Activated CD4-positive, alpha-beta T cell treated with anti-CD3 and anti-CD28 coated beads for 1 hour (primary cell): ENCODE measurements around the gene FKBP15.
A peak's percentile ranks its signal among the peaks of the same experiment; 100 is the strongest.
"Not testable (repeated sequence)": the region's sequence is repeated elsewhere in the genome, so short reads cannot be mapped to it uniquely, and the experiment has no call there.

Experiments used
- DNase-seq: peaks from one replicate; pipeline ENCODE4 v3.0.0-alpha.2; 2020

FKBP15 gene

GRCh38 chr9:113221003-113221799, at the start of gene FKBP15, which contains the start of gene SLC31A1:
Gene FKBP15, minus strand, starts transcription at chr9:113221277. Its CDS starts 34 bp downstream, at chr9:113221243.
Gene SLC31A1, plus strand, starts transcription at chr9:113221544. Its CDS starts 34,605 bp downstream, at chr9:113256149.
- DNase-seq, result peak; percentile 94

- no peak for DNase-seq
Observed at GRCh38 chr9:113269871-113270270, 48.8 kb upstream of the FKBP15 start.

- no peak for DNase-seq
Observed at GRCh38 chr9:113269355-113269754, 48.3 kb upstream of the FKBP15 start.

- no peak for DNase-seq
Observed at GRCh38 chr9:113267911-113268566, 47.0 kb upstream of the FKBP15 start.

- DNase-seq, result no peak
Observed at GRCh38 chr9:113266174-113266573, 45.1 kb upstream of the FKBP15 start.

GRCh38 chr9:113261917-113262671, 41.0 kb upstream of the FKBP15 start:
- no peak for DNase-seq

- no peak for DNase-seq
Observed at GRCh38 chr9:113258282-113258681, 37.2 kb upstream of the FKBP15 start.

- no peak for DNase-seq
Observed at GRCh38 chr9:113257863-113258262, 36.8 kb upstream of the FKBP15 start.

GRCh38 chr9:113255438-113255837, 34.4 kb upstream of the FKBP15 start:
- no peak for DNase-seq

GRCh38 chr9:113254991-113255390, 33.9 kb upstream of the FKBP15 start:
- no peak for DNase-seq

GRCh38 chr9:113250807-113251206, 29.7 kb upstream of the FKBP15 start:
- DNase-seq, result no peak

- DNase-seq, result not testable (repeated sequence)
Observed at GRCh38 chr9:113249661-113250060, 28.6 kb upstream of the FKBP15 start.

- DNase-seq, result no peak
Observed at GRCh38 chr9:113247640-113248039, 26.6 kb upstream of the FKBP15 start.

GRCh38 chr9:113246928-113247327, 25.9 kb upstream of the FKBP15 start:
- no peak for DNase-seq

GRCh38 chr9:113245894-113246293, 24.8 kb upstream of the FKBP15 start:
- no peak for DNase-seq

- DNase-seq, result no peak
Observed at GRCh38 chr9:113244556-113244955, 23.5 kb upstream of the FKBP15 start.

- DNase-seq, result no peak
Observed at GRCh38 chr9:113241161-113241560, 20.1 kb upstream of the FKBP15 start.

GRCh38 chr9:113238859-113239232, 17.8 kb upstream of the FKBP15 start:
- DNase-seq, result no peak

GRCh38 chr9:113238202-113238858, 17.3 kb upstream of the FKBP15 start:
- no peak for DNase-seq

GRCh38 chr9:113237026-113237425, 15.9 kb upstream of the FKBP15 start:
- no peak for DNase-seq

GRCh38 chr9:113235701-113236255, 14.7 kb upstream of the FKBP15 start:
- DNase-seq, result not testable (repeated sequence)

GRCh38 chr9:113231701-113232100, 10.6 kb upstream of the FKBP15 start:
- no peak for DNase-seq
